ENCODE results near the gene MCM10. TPM values are rescaled to one million over a fixed set of nuclear protein-coding genes. Genes with fewer than 3 reads are reported as not detected.

The MCM10 gene
- polyA plus RNA-seq, 1 donor from 2014 or later, result 0.63 TPM

GRCh38 chr10:13165177-13165576 lies 3.8 kb downstream of the MCM10 start:
- no peak overlapping the region for H3K9ac ChIP-seq (ENCODE audit: low read length)
- no peak overlapping the region for H2AFZ ChIP-seq (ENCODE audit: low read depth, low read length)
- H4K20me1 ChIP-seq (ENCODE audit: insufficient read depth), result no peaks in the 10 kb centered on the region
- H3K9me3 ChIP-seq (ENCODE audit: low read length), result no peaks in the 10 kb centered on the region
- H3F3A ChIP-seq (ENCODE audit: insufficient read depth, low read length, poor library complexity, severe bottlenecking), result no peaks in the 10 kb centered on the region
- TF ChIP-seq MXI1 (conservative IDR thresholded peaks at IDR 0.05; ENCODE audit: poor library complexity, severe bottlenecking), result no peak
- TF ChIP-seq EZH2 (IDR thresholded peaks at IDR 0.05; ENCODE audit: borderline replicate concordance, insufficient read depth, low read length, poor library complexity, severe bottlenecking), result no peak
- TF ChIP-seq, protein P1, sequence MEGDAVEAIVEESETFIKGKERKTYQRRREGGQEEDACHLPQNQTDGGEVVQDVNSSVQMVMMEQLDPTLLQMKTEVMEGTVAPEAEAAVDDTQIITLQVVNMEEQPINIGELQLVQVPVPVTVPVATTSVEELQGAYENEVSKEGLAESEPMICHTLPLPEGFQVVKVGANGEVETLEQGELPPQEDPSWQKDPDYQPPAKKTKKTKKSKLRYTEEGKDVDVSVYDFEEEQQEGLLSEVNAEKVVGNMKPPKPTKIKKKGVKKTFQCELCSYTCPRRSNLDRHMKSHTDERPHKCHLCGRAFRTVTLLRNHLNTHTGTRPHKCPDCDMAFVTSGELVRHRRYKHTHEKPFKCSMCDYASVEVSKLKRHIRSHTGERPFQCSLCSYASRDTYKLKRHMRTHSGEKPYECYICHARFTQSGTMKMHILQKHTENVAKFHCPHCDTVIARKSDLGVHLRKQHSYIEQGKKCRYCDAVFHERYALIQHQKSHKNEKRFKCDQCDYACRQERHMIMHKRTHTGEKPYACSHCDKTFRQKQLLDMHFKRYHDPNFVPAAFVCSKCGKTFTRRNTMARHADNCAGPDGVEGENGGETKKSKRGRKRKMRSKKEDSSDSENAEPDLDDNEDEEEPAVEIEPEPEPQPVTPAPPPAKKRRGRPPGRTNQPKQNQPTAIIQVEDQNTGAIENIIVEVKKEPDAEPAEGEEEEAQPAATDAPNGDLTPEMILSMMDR (IDR thresholded peaks at IDR 0.05; ENCODE audit: poor library complexity, severe bottlenecking), result no peak
- no peak for TF ChIP-seq POLR2AphosphoS5 (IDR thresholded peaks at IDR 0.05)
- no peak for TF ChIP-seq EP300 (conservative IDR thresholded peaks at IDR 0.05; ENCODE audit: poor library complexity, severe bottlenecking)
- TF ChIP-seq, protein P2, sequence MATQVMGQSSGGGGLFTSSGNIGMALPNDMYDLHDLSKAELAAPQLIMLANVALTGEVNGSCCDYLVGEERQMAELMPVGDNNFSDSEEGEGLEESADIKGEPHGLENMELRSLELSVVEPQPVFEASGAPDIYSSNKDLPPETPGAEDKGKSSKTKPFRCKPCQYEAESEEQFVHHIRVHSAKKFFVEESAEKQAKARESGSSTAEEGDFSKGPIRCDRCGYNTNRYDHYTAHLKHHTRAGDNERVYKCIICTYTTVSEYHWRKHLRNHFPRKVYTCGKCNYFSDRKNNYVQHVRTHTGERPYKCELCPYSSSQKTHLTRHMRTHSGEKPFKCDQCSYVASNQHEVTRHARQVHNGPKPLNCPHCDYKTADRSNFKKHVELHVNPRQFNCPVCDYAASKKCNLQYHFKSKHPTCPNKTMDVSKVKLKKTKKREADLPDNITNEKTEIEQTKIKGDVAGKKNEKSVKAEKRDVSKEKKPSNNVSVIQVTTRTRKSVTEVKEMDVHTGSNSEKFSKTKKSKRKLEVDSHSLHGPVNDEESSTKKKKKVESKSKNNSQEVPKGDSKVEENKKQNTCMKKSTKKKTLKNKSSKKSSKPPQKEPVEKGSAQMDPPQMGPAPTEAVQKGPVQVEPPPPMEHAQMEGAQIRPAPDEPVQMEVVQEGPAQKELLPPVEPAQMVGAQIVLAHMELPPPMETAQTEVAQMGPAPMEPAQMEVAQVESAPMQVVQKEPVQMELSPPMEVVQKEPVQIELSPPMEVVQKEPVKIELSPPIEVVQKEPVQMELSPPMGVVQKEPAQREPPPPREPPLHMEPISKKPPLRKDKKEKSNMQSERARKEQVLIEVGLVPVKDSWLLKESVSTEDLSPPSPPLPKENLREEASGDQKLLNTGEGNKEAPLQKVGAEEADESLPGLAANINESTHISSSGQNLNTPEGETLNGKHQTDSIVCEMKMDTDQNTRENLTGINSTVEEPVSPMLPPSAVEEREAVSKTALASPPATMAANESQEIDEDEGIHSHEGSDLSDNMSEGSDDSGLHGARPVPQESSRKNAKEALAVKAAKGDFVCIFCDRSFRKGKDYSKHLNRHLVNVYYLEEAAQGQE (IDR thresholded peaks at IDR 0.05; ENCODE audit: borderline replicate concordance), result no peak
- TF ChIP-seq TAF1 (IDR thresholded peaks at IDR 0.05; ENCODE audit: low read depth), result no peak
- no peak for TF ChIP-seq RAD21 (conservative IDR thresholded peaks at IDR 0.05)
- no peak for TF ChIP-seq SMC3 (conservative IDR thresholded peaks at IDR 0.05; ENCODE audit: poor library complexity)
- no peak overlapping the region for H3K4me3 ChIP-seq (ENCODE audit: low read length)
- H3K79me2 ChIP-seq (replicated peaks; ENCODE audit: insufficient read depth, low read length), result no peaks in the 10 kb centered on the region
- H3K27me3 ChIP-seq (ENCODE audit: insufficient read depth, low read depth, low read length), result no peaks in the 10 kb centered on the region
- no peaks in the 10 kb centered on the region for H3K9me2 ChIP-seq (ENCODE audit: insufficient read depth, low read length)
- no peaks in the 10 kb centered on the region for H3K36me3 ChIP-seq (ENCODE audit: insufficient read depth, low read length)
- H3K4me2 ChIP-seq (ENCODE audit: low read length), result no peak overlapping the region
- no peak overlapping the region for H3K27ac ChIP-seq (ENCODE audit: low read length)

DNA sequence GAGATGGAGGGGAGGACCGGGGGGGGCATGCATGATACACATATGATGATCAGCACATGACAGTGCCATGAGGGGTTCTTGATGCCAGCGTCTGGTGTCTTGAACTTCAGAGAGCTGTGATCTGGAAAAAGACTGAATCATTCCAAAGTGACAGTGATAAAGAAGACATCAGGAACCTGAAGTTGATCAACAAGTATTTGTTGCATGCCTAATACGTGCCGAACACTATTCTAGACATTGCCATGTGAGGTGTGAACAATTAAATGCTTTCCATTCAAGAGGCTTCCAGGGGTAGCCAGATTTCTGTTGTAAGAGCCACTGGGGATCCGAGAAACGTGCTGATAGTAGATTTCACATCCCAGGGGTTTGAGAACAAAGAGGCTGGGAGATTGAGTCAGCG lies 6.2 kb downstream of the MCM10 start:
- Histone ChIP-seq H3K79me2 (replicated peaks; ENCODE audit: insufficient read depth, low read length) (no peaks in the 10 kb centered on the region), H3K9me2 (ENCODE audit: insufficient read depth, low read length) (no peaks in the 10 kb centered on the region), H3K9ac (ENCODE audit: low read length) (no peak overlapping the region), H3K9me3 (ENCODE audit: low read length) (no peaks in the 10 kb centered on the region), H3K4me3 (ENCODE audit: low read length) (no peak overlapping the region), H3K36me3 (ENCODE audit: insufficient read depth, low read length) (no peaks in the 10 kb centered on the region), H3K4me2 (ENCODE audit: low read length) (no peak overlapping the region), H2AFZ (ENCODE audit: low read depth, low read length) (no peak overlapping the region), H4K20me1 (ENCODE audit: insufficient read depth) (no peaks in the 10 kb centered on the region), H3K27ac (ENCODE audit: low read length) (no peak overlapping the region), H3F3A (ENCODE audit: insufficient read depth, low read length, poor library complexity, severe bottlenecking) (no peaks in the 10 kb centered on the region), H3K27me3 (ENCODE audit: insufficient read depth, low read depth, low read length) (no peaks in the 10 kb centered on the region)
- TF ChIP-seq EZH2 (IDR thresholded peaks at IDR 0.05; ENCODE audit: borderline replicate concordance, insufficient read depth, low read length, poor library complexity, severe bottlenecking) (no peak), RAD21 (conservative IDR thresholded peaks at IDR 0.05) (no peak), SMC3 (conservative IDR thresholded peaks at IDR 0.05; ENCODE audit: poor library complexity) (no peak), POLR2AphosphoS5 (IDR thresholded peaks at IDR 0.05) (no peak), MXI1 (conservative IDR thresholded peaks at IDR 0.05; ENCODE audit: poor library complexity, severe bottlenecking) (no peak), TAF1 (IDR thresholded peaks at IDR 0.05; ENCODE audit: low read depth) (no peak)
- TF ChIP-seq, protein P1 (IDR thresholded peaks at IDR 0.05; ENCODE audit: poor library complexity, severe bottlenecking), result no peak

Data from neural cell (in vitro differentiated cells).